Mucosa of descending colon (tissue), 3 donors: Measurements from ENCODE around the gene CHRD. TPM values are rescaled to one million over a fixed set of nuclear protein-coding genes. Genes with fewer than 3 reads are reported as not detected.

Source experiments
- ATAC-seq: fragments of 200-7000 bp; cut with Tn5 transposase; one replicate; pipeline ENCODE4 v1.9.1; 2020; ENCODE audit warnings: mild to moderate bottlenecking, moderate library complexity
- DNase-seq, 3 donors: peaks; one replicate each; pipeline ENCODE4 v3.0.0-alpha.2; 2020
- H3K36me3 ChIP-seq: fragments of 200-600 bp; one replicate; pipeline ENCODE4 v1.8.0; 2021; ENCODE audit warnings: low read depth, mild to moderate bottlenecking
- H3K4me1 ChIP-seq: fragments of 200-600 bp; one replicate; pipeline ENCODE4 v1.8.0; 2021; ENCODE audit warnings: low read depth, mild to moderate bottlenecking
- H3K4me3 ChIP-seq: fragments of 200-600 bp; one replicate; pipeline ENCODE4 v1.8.0; 2021; ENCODE audit warnings: mild to moderate bottlenecking
- H3K9me3 ChIP-seq: fragments of 200-600 bp; one replicate; pipeline ENCODE4 v1.8.0; 2021; ENCODE audit warnings: mild to moderate bottlenecking
- CTCF ChIP-seq: fragments of 200-600 bp; IDR thresholded peaks from one replicate; pipeline ENCODE4 v1.8.0; 2022; ENCODE audit warnings: antibody characterized with exemption, mild to moderate bottlenecking
- intact Hi-C, 2 donors: fragments of 100-400 bp; cut with DNase I in 1 of 2; cut with micrococcal nuclease in 1 of 2; formaldehyde crosslinking; loops; one replicate each; pipeline versions ENCODE4 v1.11.0 to v1.11.1; 2022; cut with DNase I, micrococcal nuclease
- total RNA-seq, 3 donors: library from RNA; stranded (reverse); fragmentation: NEBNext Ultra II Directional in 2 of 3; extraction: Animal tissue kit (Norgen Biotek cat#: 25700) in 2 of 3; gene quantifications; one replicate each; pipeline versions ENCODE4 v1.2.1 to v1.2.4, GENCODE V29; 2021 to 2023
- donor health status: DM: no; HTN: no; CAD: no; lungs with moderate emphysema.
- donor health status: DM: no; HTN: no; CAD: no.
- donor health status: DM: no; HTN: yes; CAD: no.

Gene CHRD
- total RNA-seq, 3 donors from 2014 or later = 1.1 to 8.7 (median 2.8) TPM

GRCh38 chr3:184354121-184354728 is 25.6 kb upstream of the CHRD start:
- Histone ChIP-seq H3K9me3 (no peaks in the 10 kb centered on the region), H3K36me3 (no peaks in the 10 kb centered on the region), H3K4me3 (no peak overlapping the region), H3K4me1 (peaks cover 22% of the 10 kb centered on the region)
- DNase-seq (peak; percentile 63 to 82 (median 78)), ATAC-seq (peak; percentile 36)
- TF ChIP-seq CTCF = peak; percentile 55
- intact Hi-C loops = no loop called here

GRCh38 chr3:184354754-184355153 is 25.1 kb upstream of the CHRD start:
- H3K4me1 ChIP-seq = peaks cover 22% of the 10 kb centered on the region
- H3K36me3 ChIP-seq = no peaks in the 10 kb centered on the region
- intact Hi-C loops = no loop called here
- H3K4me3 ChIP-seq = no peak overlapping the region
- H3K9me3 ChIP-seq = no peaks in the 10 kb centered on the region
- no peak for TF ChIP-seq CTCF
- DNase-seq (no peak), ATAC-seq (no peak)

GRCh38 chr3:184355261-184356040 is 24.4 kb upstream of the CHRD start:
- TF ChIP-seq CTCF = no peak
- Histone ChIP-seq H3K9me3 (no peaks in the 10 kb centered on the region), H3K4me1 (peaks cover 27% of the 10 kb centered on the region), H3K36me3 (no peaks in the 10 kb centered on the region), H3K4me3 (no peak overlapping the region)
- intact Hi-C loops = no loop called here
- ATAC-seq = no peak
- DNase-seq = peak in 1 of 3 donors; percentile 21

GRCh38 chr3:184357248-184358123 is 22.4 kb upstream of the CHRD start:
- H3K4me3 ChIP-seq = no peak overlapping the region
- ATAC-seq = no peak
- intact Hi-C loops = no loop called here
- no peak for DNase-seq
- H3K36me3 ChIP-seq = no peaks in the 10 kb centered on the region
- H3K9me3 ChIP-seq = no peaks in the 10 kb centered on the region
- TF ChIP-seq CTCF = no peak
- peaks cover 20% of the 10 kb centered on the region for H3K4me1 ChIP-seq

GRCh38 chr3:184358124-184358767 is 21.6 kb upstream of the CHRD start:
- intact Hi-C loops = no loop called here

More at GRCh38 chr3:184358124-184358767, 21.6 kb upstream of the CHRD start:
- Histone ChIP-seq H3K4me1 (peaks cover 14% of the 10 kb centered on the region), H3K4me3 (no peak overlapping the region), H3K36me3 (no peaks in the 10 kb centered on the region), H3K9me3 (no peaks in the 10 kb centered on the region)
- ATAC-seq (no peak), DNase-seq (peak in 1 of 3 donors; percentile 15)
- TF ChIP-seq CTCF = no peak
